Measurements from ENCODE around the gene CEP126.

CEP126 gene

GRCh38 chr11:101996111-101996510, 81.3 kb downstream of the CEP126 start:
- Histone ChIP-seq H3K4me2 (ENCODE audit: low read length) (no peak overlapping the region), H3K4me1 (ENCODE audit: low read length) (no peaks in the 10 kb centered on the region), H3K27me3 (ENCODE audit: low read depth, low read length) (no peaks in the 10 kb centered on the region), H3K36me3 (replicated peaks; ENCODE audit: low read depth, low read length) (no peaks in the 10 kb centered on the region), H3K9ac (ENCODE audit: low read length) (no peak overlapping the region), H3K27ac (ENCODE audit: low read length) (no peak overlapping the region), H3K4me3 (ENCODE audit: low read length) (no peak overlapping the region), H2AFZ (ENCODE audit: low read depth, low read length) (no peak overlapping the region), H4K20me1 (ENCODE audit: insufficient read depth, low read length) (no peaks in the 10 kb centered on the region), H3K9me3 (ENCODE audit: insufficient read depth, low read length) (no peaks in the 10 kb centered on the region), H3K79me2 (ENCODE audit: low read length) (no peaks in the 10 kb centered on the region)
- TF ChIP-seq CTCF (IDR thresholded peaks at IDR 0.05; ENCODE audit: low read depth, low read length) = no peak
- TF ChIP-seq EZH2phosphoT487 (IDR thresholded peaks at IDR 0.05; ENCODE audit: low read depth) = no peak

- Histone ChIP-seq H3K9ac (ENCODE audit: low read length) (no peak overlapping the region), H4K20me1 (ENCODE audit: insufficient read depth, low read length) (no peaks in the 10 kb centered on the region), H2AFZ (ENCODE audit: low read depth, low read length) (no peak overlapping the region), H3K36me3 (replicated peaks; ENCODE audit: low read depth, low read length) (no peaks in the 10 kb centered on the region), H3K9me3 (ENCODE audit: insufficient read depth, low read length) (no peaks in the 10 kb centered on the region), H3K79me2 (ENCODE audit: low read length) (no peaks in the 10 kb centered on the region), H3K4me2 (ENCODE audit: low read length) (no peak overlapping the region), H3K27me3 (ENCODE audit: low read depth, low read length) (no peaks in the 10 kb centered on the region), H3K27ac (ENCODE audit: low read length) (no peak overlapping the region), H3K4me3 (ENCODE audit: low read length) (no peak overlapping the region), H3K4me1 (ENCODE audit: low read length) (no peaks in the 10 kb centered on the region)
- TF ChIP-seq CTCF (IDR thresholded peaks at IDR 0.05; ENCODE audit: low read depth, low read length) (no peak), EZH2phosphoT487 (IDR thresholded peaks at IDR 0.05; ENCODE audit: low read depth) (no peak)
Measured at GRCh38 chr11:102001657-102002338, 87.0 kb downstream of the CEP126 start.

GRCh38 chr11:102004220-102004619, 89.4 kb downstream of the CEP126 start:
- H3K36me3 ChIP-seq (replicated peaks; ENCODE audit: low read depth, low read length) = no peaks in the 10 kb centered on the region
- H4K20me1 ChIP-seq (ENCODE audit: insufficient read depth, low read length) = no peaks in the 10 kb centered on the region
- no peaks in the 10 kb centered on the region for H3K4me1 ChIP-seq (ENCODE audit: low read length)
- H3K4me2 ChIP-seq (ENCODE audit: low read length) = no peak overlapping the region
- H3K27me3 ChIP-seq (ENCODE audit: low read depth, low read length) = no peaks in the 10 kb centered on the region
- TF ChIP-seq EZH2phosphoT487 (IDR thresholded peaks at IDR 0.05; ENCODE audit: low read depth) (no peak), CTCF (IDR thresholded peaks at IDR 0.05; ENCODE audit: low read depth, low read length) (no peak)
- no peak overlapping the region for H3K27ac ChIP-seq (ENCODE audit: low read length)
- no peaks in the 10 kb centered on the region for H3K79me2 ChIP-seq (ENCODE audit: low read length)
- no peaks in the 10 kb centered on the region for H3K9me3 ChIP-seq (ENCODE audit: insufficient read depth, low read length)
- no peak overlapping the region for H3K9ac ChIP-seq (ENCODE audit: low read length)
- no peak overlapping the region for H2AFZ ChIP-seq (ENCODE audit: low read depth, low read length)
- H3K4me3 ChIP-seq (ENCODE audit: low read length) = no peak overlapping the region

- no peak overlapping the region for H3K4me3 ChIP-seq (ENCODE audit: low read length)
- no peak overlapping the region for H3K4me2 ChIP-seq (ENCODE audit: low read length)
- no peak overlapping the region for H3K9ac ChIP-seq (ENCODE audit: low read length)
- no peaks in the 10 kb centered on the region for H3K36me3 ChIP-seq (replicated peaks; ENCODE audit: low read depth, low read length)
- no peaks in the 10 kb centered on the region for H4K20me1 ChIP-seq (ENCODE audit: insufficient read depth, low read length)
- no peak overlapping the region for H3K27ac ChIP-seq (ENCODE audit: low read length)
- no peak overlapping the region for H2AFZ ChIP-seq (ENCODE audit: low read depth, low read length)
- no peaks in the 10 kb centered on the region for H3K27me3 ChIP-seq (ENCODE audit: low read depth, low read length)
- H3K9me3 ChIP-seq (ENCODE audit: insufficient read depth, low read length) = no peaks in the 10 kb centered on the region
- no peak for TF ChIP-seq EZH2phosphoT487 (IDR thresholded peaks at IDR 0.05; ENCODE audit: low read depth)
- TF ChIP-seq CTCF (IDR thresholded peaks at IDR 0.05; ENCODE audit: low read depth, low read length) = no peak
- H3K4me1 ChIP-seq (ENCODE audit: low read length) = no peaks in the 10 kb centered on the region
- H3K79me2 ChIP-seq (ENCODE audit: low read length) = no peaks in the 10 kb centered on the region
Measured at GRCh38 chr11:102005306-102005705, 90.5 kb downstream of the CEP126 start.

Measured in OCI-LY3 (cell line).